ENCODE data around the gene EXOC3. TPM values are rescaled to one million over a fixed set of nuclear protein-coding genes. Genes with fewer than 3 reads are reported as not detected.

Gene EXOC3
- polyA plus RNA-seq, 1 donor from 2014 or later: 27.7 TPM

DNA sequence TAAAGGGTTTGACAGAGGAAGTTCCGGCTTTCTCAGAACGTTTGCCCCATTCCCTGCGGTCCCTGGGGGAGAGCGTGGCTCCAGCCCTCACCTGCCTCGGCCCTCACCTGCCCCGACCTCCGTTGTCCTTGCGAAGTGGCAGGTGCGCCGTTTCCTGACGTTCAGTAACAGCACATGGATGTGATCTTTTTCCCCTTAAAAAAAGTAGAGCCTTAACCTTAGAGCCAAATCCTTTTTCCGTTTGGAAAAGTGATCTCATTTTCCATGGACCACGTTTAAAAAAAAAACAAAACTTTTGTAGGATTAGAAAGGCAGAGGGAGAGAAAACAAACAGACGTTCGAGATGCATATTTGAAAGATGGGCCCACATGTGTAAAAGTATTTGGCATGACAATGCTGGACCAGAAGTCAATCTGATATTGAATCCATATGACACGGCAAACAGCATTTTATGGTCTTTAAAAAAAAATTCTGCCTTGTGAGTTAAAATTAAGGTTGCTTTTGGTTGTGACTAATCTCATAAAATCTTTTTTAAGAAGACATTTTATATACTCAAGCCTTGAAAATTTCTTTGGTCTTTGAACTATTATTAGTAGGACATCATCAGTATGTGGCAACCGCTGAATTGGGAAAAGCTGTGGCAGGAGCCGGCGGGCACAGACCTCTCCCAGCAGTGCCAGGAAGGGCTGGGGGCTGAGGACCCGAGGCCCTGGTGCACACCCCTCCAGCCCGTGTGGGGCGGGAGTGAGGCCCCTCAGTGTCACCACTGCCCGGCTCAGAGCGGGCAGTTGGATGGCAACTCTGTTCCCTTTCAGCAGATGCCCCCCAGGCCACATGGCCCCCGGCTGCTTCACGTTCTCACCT, 42.5 kb upstream of the EXOC3 start:
- no peaks in the 10 kb centered on the region for H3K9me2 ChIP-seq (ENCODE audit: insufficient read depth, low read length)
- peak overlapping the region; percentile 42 for H3K4me3 ChIP-seq (ENCODE audit: low read length)
- H3K27me3 ChIP-seq (ENCODE audit: insufficient read depth, low read depth, low read length): no peaks in the 10 kb centered on the region
- H3K36me3 ChIP-seq (ENCODE audit: insufficient read depth, low read length): no peaks in the 10 kb centered on the region
- no peak for TF ChIP-seq CTCF (IDR thresholded peaks at IDR 0.05; ENCODE audit: poor library complexity, severe bottlenecking)
- no peak for TF ChIP-seq REST (IDR thresholded peaks at IDR 0.05; ENCODE audit: borderline replicate concordance)
- TF ChIP-seq MXI1 (conservative IDR thresholded peaks at IDR 0.05; ENCODE audit: poor library complexity, severe bottlenecking): no peak
- TF ChIP-seq POLR2AphosphoS5 (IDR thresholded peaks at IDR 0.05): no peak
- no peak for TF ChIP-seq EP300 (conservative IDR thresholded peaks at IDR 0.05; ENCODE audit: poor library complexity, severe bottlenecking)
- TF ChIP-seq TAF1 (IDR thresholded peaks at IDR 0.05; ENCODE audit: low read depth): no peak
- TF ChIP-seq SMC3 (conservative IDR thresholded peaks at IDR 0.05; ENCODE audit: poor library complexity): no peak
- no peak for TF ChIP-seq RAD21 (conservative IDR thresholded peaks at IDR 0.05)
- TF ChIP-seq EZH2 (IDR thresholded peaks at IDR 0.05; ENCODE audit: borderline replicate concordance, insufficient read depth, low read length, poor library complexity, severe bottlenecking): no peak
- H3K9me3 ChIP-seq (ENCODE audit: low read length): no peaks in the 10 kb centered on the region
- no peaks in the 10 kb centered on the region for H3F3A ChIP-seq (ENCODE audit: insufficient read depth, low read length, poor library complexity, severe bottlenecking)
- H3K79me2 ChIP-seq (replicated peaks; ENCODE audit: insufficient read depth, low read length): no peaks in the 10 kb centered on the region
- H2AFZ ChIP-seq (ENCODE audit: low read depth, low read length): no peak overlapping the region
- H4K20me1 ChIP-seq (ENCODE audit: insufficient read depth): no peaks in the 10 kb centered on the region
- H3K9ac ChIP-seq (ENCODE audit: low read length): no peak overlapping the region
- H3K4me2 ChIP-seq (ENCODE audit: low read length): no peak overlapping the region
- no peak overlapping the region for H3K27ac ChIP-seq (ENCODE audit: low read length)

- Histone ChIP-seq H3K9ac (ENCODE audit: low read length) (no peak overlapping the region), H4K20me1 (ENCODE audit: insufficient read depth) (no peaks in the 10 kb centered on the region), H3F3A (ENCODE audit: insufficient read depth, low read length, poor library complexity, severe bottlenecking) (no peaks in the 10 kb centered on the region), H3K4me3 (ENCODE audit: low read length) (no peak overlapping the region), H3K9me3 (ENCODE audit: low read length) (no peaks in the 10 kb centered on the region), H3K4me2 (ENCODE audit: low read length) (no peak overlapping the region), H3K36me3 (ENCODE audit: insufficient read depth, low read length) (no peaks in the 10 kb centered on the region), H3K79me2 (replicated peaks; ENCODE audit: insufficient read depth, low read length) (no peaks in the 10 kb centered on the region), H3K27me3 (ENCODE audit: insufficient read depth, low read depth, low read length) (no peaks in the 10 kb centered on the region), H2AFZ (ENCODE audit: low read depth, low read length) (no peak overlapping the region), H3K27ac (ENCODE audit: low read length) (no peak overlapping the region), H3K9me2 (ENCODE audit: insufficient read depth, low read length) (no peaks in the 10 kb centered on the region)
- TF ChIP-seq POLR2AphosphoS5 (IDR thresholded peaks at IDR 0.05) (no peak), EZH2 (IDR thresholded peaks at IDR 0.05; ENCODE audit: borderline replicate concordance, insufficient read depth, low read length, poor library complexity, severe bottlenecking) (no peak), EP300 (conservative IDR thresholded peaks at IDR 0.05; ENCODE audit: poor library complexity, severe bottlenecking) (no peak), SMC3 (conservative IDR thresholded peaks at IDR 0.05; ENCODE audit: poor library complexity) (no peak), RAD21 (conservative IDR thresholded peaks at IDR 0.05) (no peak), CTCF (IDR thresholded peaks at IDR 0.05; ENCODE audit: poor library complexity, severe bottlenecking) (no peak), MXI1 (conservative IDR thresholded peaks at IDR 0.05; ENCODE audit: poor library complexity, severe bottlenecking) (no peak), TAF1 (IDR thresholded peaks at IDR 0.05; ENCODE audit: low read depth) (no peak), REST (IDR thresholded peaks at IDR 0.05; ENCODE audit: borderline replicate concordance) (no peak)
These were observed 41.6 kb upstream of the EXOC3 start for GRCh38 chr5:401146-402034.

Data from neural cell (in vitro differentiated cells).